Measurements from ENCODE around the gene DAB2IP.

DNA sequence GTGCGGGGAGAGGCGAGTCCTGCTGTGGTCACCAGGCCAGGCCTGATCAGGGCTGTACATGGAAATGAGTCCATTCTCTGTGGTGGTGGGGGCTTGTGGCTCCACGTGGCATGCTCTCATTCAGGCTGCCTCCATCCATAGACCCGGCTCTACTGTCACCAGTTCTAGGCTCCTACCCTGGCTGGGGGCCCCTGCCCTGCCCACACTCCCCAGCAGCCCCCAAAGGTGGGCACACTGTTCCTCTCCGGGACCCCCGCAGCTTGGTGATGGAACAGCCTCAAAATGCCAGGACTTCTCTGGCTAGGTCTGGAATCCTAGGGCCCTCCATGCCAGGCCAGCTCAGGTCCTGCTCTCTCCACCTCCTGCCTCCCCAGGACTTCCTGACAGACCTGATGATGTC lies 111.7 kb downstream of the DAB2IP start:
- TF ChIP-seq, protein P1, sequence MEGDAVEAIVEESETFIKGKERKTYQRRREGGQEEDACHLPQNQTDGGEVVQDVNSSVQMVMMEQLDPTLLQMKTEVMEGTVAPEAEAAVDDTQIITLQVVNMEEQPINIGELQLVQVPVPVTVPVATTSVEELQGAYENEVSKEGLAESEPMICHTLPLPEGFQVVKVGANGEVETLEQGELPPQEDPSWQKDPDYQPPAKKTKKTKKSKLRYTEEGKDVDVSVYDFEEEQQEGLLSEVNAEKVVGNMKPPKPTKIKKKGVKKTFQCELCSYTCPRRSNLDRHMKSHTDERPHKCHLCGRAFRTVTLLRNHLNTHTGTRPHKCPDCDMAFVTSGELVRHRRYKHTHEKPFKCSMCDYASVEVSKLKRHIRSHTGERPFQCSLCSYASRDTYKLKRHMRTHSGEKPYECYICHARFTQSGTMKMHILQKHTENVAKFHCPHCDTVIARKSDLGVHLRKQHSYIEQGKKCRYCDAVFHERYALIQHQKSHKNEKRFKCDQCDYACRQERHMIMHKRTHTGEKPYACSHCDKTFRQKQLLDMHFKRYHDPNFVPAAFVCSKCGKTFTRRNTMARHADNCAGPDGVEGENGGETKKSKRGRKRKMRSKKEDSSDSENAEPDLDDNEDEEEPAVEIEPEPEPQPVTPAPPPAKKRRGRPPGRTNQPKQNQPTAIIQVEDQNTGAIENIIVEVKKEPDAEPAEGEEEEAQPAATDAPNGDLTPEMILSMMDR (conservative IDR thresholded peaks at IDR 0.05 in 1 of 2, IDR thresholded peaks at IDR 0.05 in 1 of 2; ENCODE audit: low read depth in 1 of 2, low read length in 2 of 2) = no peak
- no peak for TF ChIP-seq EZH2 (IDR thresholded peaks at IDR 0.05; ENCODE audit: low read length, missing control alignments)
